Peyer's patch (tissue), 4 donors: ENCODE measurements around the gene RAB33A. TPM values are rescaled to one million over a fixed set of nuclear protein-coding genes. Genes with fewer than 3 reads are reported as not detected.
A peak's percentile ranks its signal among the peaks of the same experiment; 100 is the strongest.

Experiments
- DNase-seq, 3 donors: peaks; one replicate each; pipeline ENCODE4 v3.0.0-alpha.2; 2017 to 2019
- H3K27ac ChIP-seq, 4 donors: fragments of 200-600 bp; sonication (generic); one replicate each; pipeline ENCODE4 v1.5.1; 2016 to 2019
- H3K27me3 ChIP-seq, 2 donors: fragments of 200-600 bp; sonication (generic); one replicate each; pipeline ENCODE4 v1.5.1; 2019
- H3K36me3 ChIP-seq, 3 donors: fragments of 200-600 bp; sonication (generic); one replicate each; pipeline ENCODE4 v1.5.1; 2016 to 2019
- H3K4me1 ChIP-seq, 4 donors: fragments of 200-600 bp; sonication (generic); one replicate each; pipeline ENCODE4 v1.5.1; 2016 to 2019
- H3K4me3 ChIP-seq, 4 donors: fragments of 200-600 bp; sonication (generic); 1 replicate in 3 of 4; 2 replicates in 1 of 4; pipeline ENCODE4 v1.5.1; 2016 to 2019; ENCODE audit warnings: mild to moderate bottlenecking in 1 of 4
- H3K9me3 ChIP-seq, 4 donors: fragments of 200-600 bp; sonication (generic); one replicate each; pipeline ENCODE4 v1.5.1; 2016 to 2019; ENCODE audit warnings: mild to moderate bottlenecking in 1 of 4
- POLR2A ChIP-seq, 2 donors: fragments of 450-650 bp; IDR thresholded peaks; one replicate each; pipeline ENCODE4 v1.5.1; 2017; ENCODE audit warnings: antibody characterized with exemption in 2 of 2, mild to moderate bottlenecking in 2 of 2, moderate library complexity in 2 of 2
- total RNA-seq, 4 donors: library from RNA; depleted of rRNA; stranded (reverse); fragments of >200 nt; gene quantifications; one replicate each; pipeline ENCODE4 v1.1.0, GENCODE V29; 2016
- TF ChIP-seq, protein P1 (sequence below), 6 experiments: fragments of 450-650 bp in 4 of 6; fragments of 200-600 bp in 2 of 6; sonication (generic) in 1 of 6; IDR thresholded peaks; one replicate each; pipeline ENCODE4 v1.5.1; 2017 to 2019; ENCODE audit warnings: antibody characterized with exemption in 6 of 6, mild to moderate bottlenecking in 3 of 6, moderate library complexity in 1 of 6

Gene RAB33A
- total RNA-seq, 4 donors from 2014 or later, result 0.67 to 1.3 (median 0.88) TPM; not detected in 1

- Histone ChIP-seq H3K4me1 (no peaks in the 10 kb centered on the region), H3K4me3 (no peak overlapping the region), H3K9me3 (no peaks in the 10 kb centered on the region), H3K27ac (no peak overlapping the region), H3K36me3 (no peaks in the 10 kb centered on the region), H3K27me3 (no peaks in the 10 kb centered on the region)
- no peak for TF ChIP-seq POLR2A (IDR thresholded peaks at IDR 0.05)
- TF ChIP-seq, protein P1, sequence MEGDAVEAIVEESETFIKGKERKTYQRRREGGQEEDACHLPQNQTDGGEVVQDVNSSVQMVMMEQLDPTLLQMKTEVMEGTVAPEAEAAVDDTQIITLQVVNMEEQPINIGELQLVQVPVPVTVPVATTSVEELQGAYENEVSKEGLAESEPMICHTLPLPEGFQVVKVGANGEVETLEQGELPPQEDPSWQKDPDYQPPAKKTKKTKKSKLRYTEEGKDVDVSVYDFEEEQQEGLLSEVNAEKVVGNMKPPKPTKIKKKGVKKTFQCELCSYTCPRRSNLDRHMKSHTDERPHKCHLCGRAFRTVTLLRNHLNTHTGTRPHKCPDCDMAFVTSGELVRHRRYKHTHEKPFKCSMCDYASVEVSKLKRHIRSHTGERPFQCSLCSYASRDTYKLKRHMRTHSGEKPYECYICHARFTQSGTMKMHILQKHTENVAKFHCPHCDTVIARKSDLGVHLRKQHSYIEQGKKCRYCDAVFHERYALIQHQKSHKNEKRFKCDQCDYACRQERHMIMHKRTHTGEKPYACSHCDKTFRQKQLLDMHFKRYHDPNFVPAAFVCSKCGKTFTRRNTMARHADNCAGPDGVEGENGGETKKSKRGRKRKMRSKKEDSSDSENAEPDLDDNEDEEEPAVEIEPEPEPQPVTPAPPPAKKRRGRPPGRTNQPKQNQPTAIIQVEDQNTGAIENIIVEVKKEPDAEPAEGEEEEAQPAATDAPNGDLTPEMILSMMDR (IDR thresholded peaks at IDR 0.05), result no peak
- no peak for DNase-seq
Observed at GRCh38 chrX:130159776-130160175, 12.0 kb upstream of the RAB33A start.

GRCh38 chrX:130162094-130162735 lies 9.5 kb upstream of the RAB33A start:
- H3K27ac ChIP-seq, result no peak overlapping the region
- no peaks in the 10 kb centered on the region for H3K4me1 ChIP-seq
- H3K4me3 ChIP-seq, result no peak overlapping the region
- TF ChIP-seq POLR2A (IDR thresholded peaks at IDR 0.05), result no peak
- TF ChIP-seq, protein P1 (IDR thresholded peaks at IDR 0.05), result no peak
- H3K36me3 ChIP-seq, result no peaks in the 10 kb centered on the region
- no peaks in the 10 kb centered on the region for H3K9me3 ChIP-seq
- DNase-seq, result no peak
- H3K27me3 ChIP-seq, result no peaks in the 10 kb centered on the region

- Histone ChIP-seq H3K9me3 (no peaks in the 10 kb centered on the region), H3K27ac (no peak overlapping the region), H3K4me1 (no peaks in the 10 kb centered on the region), H3K27me3 (no peaks in the 10 kb centered on the region), H3K36me3 (no peaks in the 10 kb centered on the region), H3K4me3 (no peak overlapping the region)
- no peak for DNase-seq
- TF ChIP-seq, protein P1 (IDR thresholded peaks at IDR 0.05), result no peak
- no peak for TF ChIP-seq POLR2A (IDR thresholded peaks at IDR 0.05)
Observed at GRCh38 chrX:130163398-130163797, 8.4 kb upstream of the RAB33A start.

- Histone ChIP-seq H3K27me3 (no peaks in the 10 kb centered on the region), H3K36me3 (no peaks in the 10 kb centered on the region), H3K27ac (peak overlapping the region; percentile 76 to 93 (median 87)), H3K4me1 (no peaks in the 10 kb centered on the region), H3K4me3 (peak overlapping the region; percentile 50 to 71 (median 61)), H3K9me3 (no peaks in the 10 kb centered on the region)
- no peak for TF ChIP-seq POLR2A (IDR thresholded peaks at IDR 0.05)
- TF ChIP-seq, protein P1 (IDR thresholded peaks at IDR 0.05), result no peak
- no peak for DNase-seq
Observed at GRCh38 chrX:130165181-130165702, 6.5 kb upstream of the RAB33A start.

DNA sequence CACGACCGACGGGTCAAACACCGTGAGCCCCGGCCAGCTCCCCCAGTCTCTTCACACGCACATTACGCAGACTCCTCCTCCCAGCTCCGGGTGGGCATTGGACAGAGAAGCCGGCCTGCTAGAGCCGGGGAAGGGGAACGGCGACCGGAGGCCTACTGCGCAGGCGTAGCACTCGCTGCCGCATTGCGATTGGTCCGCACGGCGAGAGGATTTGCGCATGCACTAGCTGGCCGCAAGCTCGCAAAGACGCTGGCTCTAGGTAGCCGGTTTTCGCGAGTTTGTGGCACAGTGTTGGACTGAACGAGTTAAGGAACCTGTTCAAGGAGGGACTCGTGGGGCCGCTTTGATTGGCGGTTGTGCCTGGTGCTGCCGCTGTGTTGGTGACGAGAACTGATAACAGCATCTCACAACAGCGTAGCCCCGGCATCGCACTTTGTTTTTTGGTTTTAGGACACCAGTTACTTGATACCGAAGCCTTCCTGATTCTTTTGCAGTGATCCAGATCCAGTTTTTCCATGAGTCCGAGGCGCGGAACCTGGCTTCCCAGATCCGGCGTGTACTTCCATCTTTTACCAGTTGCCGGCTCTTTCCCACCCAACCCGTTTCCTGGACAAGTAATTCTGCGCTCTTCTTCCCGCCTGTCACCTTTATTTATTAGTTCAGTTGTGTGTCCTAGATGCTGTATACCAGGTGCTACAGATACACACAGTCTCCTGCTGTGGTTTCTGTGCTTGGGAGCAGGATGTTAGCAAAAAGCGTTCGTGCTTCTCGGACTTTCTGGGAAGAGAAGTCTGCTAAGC lies 5.9 kb upstream of the RAB33A start, which contains the start of gene AIFM1:
Gene AIFM1 (minus strand): TSS at position 139 of the 800 bp plus-strand sequence. CDS start 185 bp downstream, outside the sequence.
- no peaks in the 10 kb centered on the region for H3K36me3 ChIP-seq
- peak within 1 kb of the TSS; percentile 50 to 71 (median 61) for H3K4me3 ChIP-seq
- no peaks in the 10 kb centered on the region for H3K4me1 ChIP-seq
- peak; percentile 82 to 95 (median 92) for DNase-seq
- H3K27ac ChIP-seq, result peak within 1 kb of the TSS; percentile 76 to 93 (median 87)
- H3K9me3 ChIP-seq, result no peaks in the 10 kb centered on the region
- TF ChIP-seq, protein P1 (IDR thresholded peaks at IDR 0.05), result peak in 3 of 6 experiments; percentile 2 to 7 (median 2)
- TF ChIP-seq POLR2A (IDR thresholded peaks at IDR 0.05), result peak in 1 of 2 donors; percentile 44
- H3K27me3 ChIP-seq, result no peaks in the 10 kb centered on the region
